H1 (cell line): ENCODE measurements around the gene SHISA7. TPM values are rescaled to one million over a fixed set of nuclear protein-coding genes. Genes with fewer than 3 reads are reported as not detected.

ENCODE experiments used
- CTCF ChIA-PET: fragments of 300-600 bp; sonication (Branson Sonifier 250); formaldehyde crosslinking; loops from one replicate; lab custom pipeline; 2021; ENCODE audit not compliant: partially characterized antibody; lab: Charles Lee
- POLR2A ChIA-PET: fragments of 300-600 bp; sonication (Branson Sonifier 250); formaldehyde crosslinking; loops from one replicate; lab custom pipeline; 2021; ENCODE audit warnings: inconsistent platforms; ENCODE audit not compliant: partially characterized antibody; lab: Charles Lee
- DNase-seq, 2 experiments: peaks; one replicate each; pipeline versions ENCODE4 v3.0.0 to v3.0.0-alpha.2; 2010 to 2022; ENCODE audit warnings: low spot score in 2 of 2, low read depth in 1 of 2, mixed read lengths in 1 of 2
- FAIRE-seq: peaks from 2 replicates; lab custom pipeline; 2011; peaks lifted over from hg19 to GRCh38; lab: Jason Lieb, UNC
- H2AFZ ChIP-seq: 2 replicates; pipeline ENCODE4 v1.8.1; 2012; ENCODE audit warnings: low read length, inconsistent platforms
- H2AK5ac ChIP-seq: 2 replicates; pipeline ENCODE4 v1.6.1; 2013; ENCODE audit warnings: low read depth, low read length
- H2BK120ac ChIP-seq: replicated peaks from 2 replicates; pipeline ENCODE3; 2013; ENCODE audit warnings: low read depth, low read length, inconsistent platforms
- H2BK12ac ChIP-seq: 2 replicates; pipeline ENCODE4 v1.6.1; 2013; ENCODE audit warnings: low read depth, low read length
- H2BK15ac ChIP-seq: 2 replicates; pipeline ENCODE4 v1.6.1; 2013; ENCODE audit warnings: low read length
- H2BK20ac ChIP-seq: 2 replicates; pipeline ENCODE4 v1.6.1; 2013; ENCODE audit warnings: low read length
- H2BK5ac ChIP-seq: 2 replicates; pipeline ENCODE4 v1.6.1; 2013; ENCODE audit warnings: low read depth, low read length
- H3K14ac ChIP-seq: 2 replicates; pipeline ENCODE4 v1.6.1; 2013; ENCODE audit warnings: inconsistent platforms; ENCODE audit not compliant: insufficient read length
- H3K18ac ChIP-seq: 2 replicates; pipeline ENCODE4 v1.6.1; 2013; ENCODE audit warnings: low read length; ENCODE audit errors: extremely low read depth
- H3K23ac ChIP-seq: 2 replicates; pipeline ENCODE4 v1.6.1; 2013; ENCODE audit warnings: inconsistent platforms; ENCODE audit not compliant: insufficient read length
- H3K23me2 ChIP-seq: 2 replicates; pipeline ENCODE4 v1.6.1; 2013; ENCODE audit warnings: low read depth, low read length
- H3K27ac ChIP-seq: 2 replicates; pipeline ENCODE4 v1.6.1; 2011; ENCODE audit warnings: low read depth, low read length, inconsistent platforms
- H3K27me3 ChIP-seq, 4 experiments: replicated peaks in 1 of 4; 1 replicate in 1 of 4; 2 replicates in 3 of 4; pipeline versions ENCODE4 v1.6.1 to v1.8.1; 2011 to 2013; ENCODE audit warnings: low read length in 3 of 4, mild to moderate bottlenecking in 3 of 4, inconsistent platforms in 2 of 4, mixed read lengths in 2 of 4, moderate library complexity in 1 of 4; ENCODE audit not compliant: control insufficient read depth in 3 of 4, insufficient read depth in 3 of 4; ENCODE audit errors: extremely low read depth in 1 of 4
- H3K36me3 ChIP-seq, 4 experiments: 2 replicates each; pipeline versions ENCODE4 v1.6.1 to v1.8.1; 2011 to 2013; ENCODE audit warnings: mild to moderate bottlenecking in 4 of 4, low read length in 3 of 4, moderate library complexity in 2 of 4, control low read depth in 1 of 4, inconsistent platforms in 1 of 4; ENCODE audit not compliant: insufficient read depth in 4 of 4, control insufficient read depth in 2 of 4
- H3K4ac ChIP-seq: replicated peaks from 2 replicates; pipeline ENCODE3; 2013; ENCODE audit warnings: low read length, low read depth, mixed read lengths, inconsistent platforms; ENCODE audit not compliant: insufficient read length
- H3K4me1 ChIP-seq, 4 experiments: replicated peaks in 1 of 4; 1 replicate in 1 of 4; 2 replicates in 3 of 4; pipeline versions ENCODE4 v1.6.1 to v1.8.1; 2011 to 2013; ENCODE audit warnings: low read length in 3 of 4, inconsistent platforms in 2 of 4, mixed read lengths in 1 of 4; ENCODE audit not compliant: insufficient read depth in 4 of 4, control insufficient read depth in 3 of 4
- H3K4me2 ChIP-seq, 2 experiments: 2 replicates each; pipeline versions ENCODE4 v1.6.1 to v1.8.1; 2011 to 2013; ENCODE audit warnings: low read depth in 2 of 2, low read length in 2 of 2, control low read depth in 1 of 2, inconsistent platforms in 1 of 2, mild to moderate bottlenecking in 1 of 2; ENCODE audit not compliant: insufficient read depth in 1 of 2
- H3K4me3 ChIP-seq, 4 experiments: fragments of 200-600, 300-600 bp in 1 of 4; sonication (generic), shearing (Covaris generic), sonication (Bioruptor Twin) in 1 of 4; 2 replicates each; pipeline versions ENCODE4 v1.5.1 to v1.8.1; 2011 to 2016; ENCODE audit warnings: low read length in 4 of 4, low read depth in 3 of 4, control low read depth in 2 of 4, inconsistent platforms in 2 of 4, mild to moderate bottlenecking in 2 of 4, mixed read lengths in 1 of 4, moderate library complexity in 1 of 4; ENCODE audit not compliant: insufficient read depth in 2 of 4; ENCODE audit errors: extremely low read depth in 1 of 4
- H3K56ac ChIP-seq: replicated peaks from 2 replicates; pipeline ENCODE3; 2013; ENCODE audit warnings: low read depth, mild to moderate bottlenecking, mixed read lengths, low read length, inconsistent platforms; ENCODE audit not compliant: insufficient read length
- H3K79me1 ChIP-seq: 2 replicates; pipeline ENCODE4 v1.6.1; 2013; ENCODE audit warnings: low read depth, low read length, control low read depth
- H3K79me2 ChIP-seq, 2 experiments: 2 replicates each; pipeline versions ENCODE4 v1.6.1 to v1.8.1; 2012 to 2013; ENCODE audit warnings: low read length in 2 of 2, mild to moderate bottlenecking in 2 of 2, inconsistent platforms in 1 of 2; ENCODE audit not compliant: insufficient read depth in 2 of 2, control insufficient read depth in 1 of 2
- H3K9ac ChIP-seq, 4 experiments: replicated peaks in 1 of 4; 1 replicate in 1 of 4; 2 replicates in 3 of 4; pipeline versions ENCODE4 v1.6.1 to v1.8.1; 2011 to 2013; ENCODE audit warnings: low read depth in 3 of 4, low read length in 3 of 4, control low read depth in 2 of 4, mild to moderate bottlenecking in 2 of 4, moderate library complexity in 2 of 4, inconsistent platforms in 1 of 4; ENCODE audit errors: extremely low read depth in 1 of 4
- H3K9me3 ChIP-seq, 2 experiments: 2 replicates each; pipeline versions ENCODE4 v1.6.1 to v1.8.1; 2012 to 2013; ENCODE audit warnings: mild to moderate bottlenecking in 2 of 2, moderate library complexity in 2 of 2, control low read depth in 1 of 2, inconsistent platforms in 1 of 2, low read depth in 1 of 2, low read length in 1 of 2, mixed read lengths in 1 of 2; ENCODE audit not compliant: insufficient read depth in 2 of 2
- H4K20me1 ChIP-seq, 2 experiments: replicated peaks in 1 of 2; 2 replicates each; pipeline versions ENCODE3 to v1.8.1; 2011 to 2013; ENCODE audit warnings: inconsistent platforms in 2 of 2, low read length in 2 of 2, mild to moderate bottlenecking in 1 of 2; ENCODE audit not compliant: insufficient read depth in 2 of 2, control insufficient read depth in 1 of 2
- H4K5ac ChIP-seq: 2 replicates; pipeline ENCODE4 v1.6.1; 2013; ENCODE audit warnings: low read length, low read depth, mixed read lengths, inconsistent platforms; ENCODE audit not compliant: insufficient read length
- H4K8ac ChIP-seq: 2 replicates; pipeline ENCODE4 v1.8.0; 2013; ENCODE audit warnings: mild to moderate bottlenecking, moderate library complexity, low read length, inconsistent platforms; ENCODE audit not compliant: insufficient read depth; ENCODE audit errors: extremely low read depth
- H4K91ac ChIP-seq: replicated peaks from 2 replicates; pipeline ENCODE3; 2013; ENCODE audit warnings: low read length, mixed read lengths, inconsistent platforms; ENCODE audit not compliant: insufficient read length
- BACH1 ChIP-seq: IDR thresholded peaks from 2 replicates; pipeline ENCODE4 v1.6.1; 2012; ENCODE audit warnings: low read length, improper control_type of control experiment
- BRCA1 ChIP-seq: IDR thresholded peaks from 2 replicates; pipeline ENCODE4 v1.6.1; 2012; ENCODE audit warnings: low read depth, low read length, improper control_type of control experiment
- CHD1 ChIP-seq: IDR thresholded peaks from 2 replicates; pipeline ENCODE4 v1.6.1; 2012; ENCODE audit warnings: low read depth, low read length, improper control_type of control experiment
- CHD2 ChIP-seq: IDR thresholded peaks from 2 replicates; pipeline ENCODE4 v1.6.1; 2012; ENCODE audit warnings: low read length, improper control_type of control experiment
- CREB1 ChIP-seq: IDR thresholded peaks from 2 replicates; pipeline ENCODE4 v1.6.1; 2012; ENCODE audit warnings: inconsistent platforms
- EGR1 ChIP-seq: IDR thresholded peaks from 2 replicates; pipeline ENCODE4 v1.6.1; 2011; ENCODE audit warnings: low read depth, low read length, borderline replicate concordance
- MAX ChIP-seq: IDR thresholded peaks from 2 replicates; pipeline ENCODE4 v1.6.1; 2012; ENCODE audit warnings: inconsistent platforms
- RXRA ChIP-seq: IDR thresholded peaks from 2 replicates; pipeline ENCODE4 v1.6.1; 2011; ENCODE audit warnings: low read depth, mild to moderate bottlenecking, low read length, moderate library complexity; ENCODE audit not compliant: insufficient read depth
- SAP30 ChIP-seq: fragments of 300-600 bp; sonication (generic); IDR thresholded peaks from 2 replicates; pipeline ENCODE4 v1.7.1; 2012; ENCODE audit warnings: low read length, moderate library complexity, mild to moderate bottlenecking, inconsistent platforms; ENCODE audit not compliant: insufficient read depth, insufficient replicate concordance
- SUZ12 ChIP-seq: fragments of 200-600 bp; sonication (generic); IDR thresholded peaks from 2 replicates; pipeline ENCODE4 v1.6.1; 2012; ENCODE audit warnings: mild to moderate bottlenecking, inconsistent platforms, low read length, moderate library complexity, mixed read lengths
- TCF12 ChIP-seq: IDR thresholded peaks from 2 replicates; pipeline ENCODE4 v1.6.1; 2011; ENCODE audit warnings: low read depth, mild to moderate bottlenecking, low read length
- TEAD4 ChIP-seq: IDR thresholded peaks from 2 replicates; pipeline ENCODE4 v1.6.1; 2012; ENCODE audit warnings: low read depth, low read length, inconsistent platforms, mixed read lengths
- YY1 ChIP-seq: IDR thresholded peaks from 2 replicates; pipeline ENCODE4 v1.6.1; 2011; ENCODE audit warnings: low read depth, mild to moderate bottlenecking, low read length
- WGBS, 2 experiments: shearing (Covaris generic) in 1 of 2; methylation state at CpG; one replicate each; pipeline versions ENCODE4 v1.1.6 to v1.1.7; 2013 to 2015; ENCODE audit warnings: low lambda C conversion rate in 2 of 2, mixed read lengths in 2 of 2, inconsistent platforms in 1 of 2, low coverage in 1 of 2, missing lambda C conversion rate in 1 of 2; ENCODE audit not compliant: insufficient replicate concordance in 2 of 2, insufficient coverage in 1 of 2, insufficient read length in 1 of 2; ENCODE audit errors: extremely low coverage in 1 of 2, missing lambda C conversion rate in 1 of 2; 5-methylcytosine and 5-hydroxymethylcytosine counted together
- polyA plus RNA-seq, 7 experiments: library from polyadenylated mRNA; depleted of rRNA in 3 of 7; stranded (reverse) in 5 of 7; unstranded in 2 of 7; fragments of >200 nt in 5 of 7; fragments of 200-250 nt in 2 of 7; gene quantifications; 1 replicate in 5 of 7; 2 replicates in 1 of 7; 4 replicates in 1 of 7; pipeline versions ENCODE4 v1.2.1 to v1.2.3, GENCODE V29; 2011 to 2013; ENCODE audit warnings: missing spikeins in 2 of 7, mixed read lengths in 2 of 7
- total RNA-seq: library from RNA; stranded (reverse); fragmentation: NEBNext Ultra II Directional; extraction: Animal tissue kit (Norgen Biotek cat#: 25700); gene quantifications from 2 replicates; pipeline ENCODE4 v1.2.1, GENCODE V29; 2021

SHISA7 gene
- total and polyA plus RNA-seq, 2 of the 8 experiments (the other 6 are each of a cell fraction or from before 2014, with no cell fraction given), result 0.76 to 1.0 TPM

DNA sequence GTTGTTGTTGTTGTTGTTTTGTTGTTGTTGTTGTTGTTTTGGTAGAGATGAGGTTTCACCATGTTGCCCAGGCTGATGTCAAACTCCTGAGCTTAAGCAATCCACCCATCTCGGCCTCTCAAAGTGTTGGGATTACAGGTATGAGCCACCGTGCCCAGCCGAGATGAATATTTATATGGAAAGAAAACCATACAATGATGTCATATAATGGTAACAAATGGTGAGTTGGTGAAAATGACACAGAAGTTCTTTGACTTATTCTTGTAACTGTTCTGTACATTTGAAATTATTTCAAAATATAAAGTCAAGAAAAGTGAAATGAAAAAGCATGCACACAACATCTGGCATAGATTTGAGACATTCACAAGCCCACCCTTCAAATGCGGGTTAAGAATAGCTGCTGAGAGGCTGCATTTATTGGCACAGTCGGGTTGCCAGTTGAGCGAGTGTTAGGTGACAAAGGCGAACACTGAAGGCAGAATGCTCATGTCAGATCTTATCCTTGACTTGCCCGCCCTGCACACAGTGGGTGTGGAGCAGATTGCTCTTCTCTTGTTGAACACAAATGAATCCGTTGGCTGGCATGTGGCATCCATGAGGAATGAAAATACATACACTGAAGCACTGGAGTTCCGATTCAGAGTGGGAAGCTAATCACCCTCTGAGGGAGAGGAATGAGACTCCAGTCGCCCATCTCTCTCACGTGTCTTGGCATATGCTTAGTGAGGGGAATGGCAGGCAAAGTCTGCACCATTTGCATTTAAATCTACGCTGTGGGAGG lies 19.7 kb downstream of the SHISA7 start:
- Histone ChIP-seq H3K9ac (no peak overlapping the region), H3K79me2 (no peaks in the 10 kb centered on the region), H3K23me2 (no peaks in the 10 kb centered on the region), H3K4me1 (no peaks in the 10 kb centered on the region), H4K20me1 (no peaks in the 10 kb centered on the region), H4K91ac (no peak overlapping the region), H3K4me3 (no peak overlapping the region), H3K36me3 (no peaks in the 10 kb centered on the region), H3K23ac (no peak overlapping the region), H3K79me1 (no peaks in the 10 kb centered on the region), H2AK5ac (0 out of 2 replicates have a peak overlapping the region, but pooled peaks have one; percentile 25), H2BK120ac (no peak overlapping the region), H3K27ac (no peak overlapping the region), H2AFZ (no peak overlapping the region), H3K56ac (no peak overlapping the region), H4K5ac (no peak overlapping the region), H4K8ac (no peak overlapping the region), H2BK12ac (no peak overlapping the region), H3K14ac (no peak overlapping the region), H3K9me3 (no peaks in the 10 kb centered on the region; a peak in 1 of 4 replicates), H2BK20ac (no peak overlapping the region), H3K27me3 (peaks cover 0 to 9% (median under 1%) of the 10 kb centered on the region in 4 experiments; a peak in 1 of 7 replicates), H3K18ac (no peak overlapping the region), H3K4me2 (no peak overlapping the region), H3K4ac (no peak overlapping the region), H2BK5ac (no peak overlapping the region), H2BK15ac (no peak overlapping the region)
- ChIA-PET CTCF (interaction anchor here (1.0 kb wide), 1 partner anchor 131 kb away, joined by 4 read pairs; no protein-coding TSS in a partner anchor), POLR2A (interaction anchor here (34.6 kb wide), 1 partner anchor 29 kb away, joined by 874 read pairs; the partner anchor contains the start of genes RPL28, TMEM238 and UBE2S)
- WGBS, 2 experiments, result 85% methylated on average over 13 of the region's 13 CpGs; no CpG with 5 or more reads in 1 of the 2 experiments
- no peak for FAIRE-seq
- no peak for DNase-seq
- no peak for TF ChIP-seq CREB1
- no peak for TF ChIP-seq BRCA1
- TF ChIP-seq TEAD4, result no peak
- no peak for TF ChIP-seq BACH1
- no peak for TF ChIP-seq MAX
- TF ChIP-seq RXRA, result no peak
- no peak for TF ChIP-seq TCF12
- TF ChIP-seq SAP30, result no peak
- TF ChIP-seq YY1, result no peak
- TF ChIP-seq CHD1, result no peak
- TF ChIP-seq CHD2, result no peak
- TF ChIP-seq EGR1, result no peak
- TF ChIP-seq SUZ12, result no peak
